Esophagus muscularis mucosa (tissue), 4 donors: ENCODE data around the gene NKX6-1. TPM values are rescaled to one million over a fixed set of nuclear protein-coding genes. Genes with fewer than 3 reads are reported as not detected.

Experiments used
- DNase-seq: peaks from one replicate; pipeline ENCODE4 v3.0.0-alpha.2; 2017; ENCODE audit errors: extremely low spot score
- H3K27ac ChIP-seq, 4 donors: fragments of 200-600 bp; sonication (generic); replicated peaks in 1 of 4; 1 replicate in 3 of 4; 2 replicates in 1 of 4; pipeline ENCODE4 v1.5.1; 2016 to 2019; ENCODE audit warnings: mild to moderate bottlenecking in 1 of 4
- H3K27me3 ChIP-seq, 4 donors: fragments of 200-600 bp; sonication (generic); one replicate each; pipeline versions ENCODE4 v1.5.1 to v1.6.0; 2016 to 2019
- H3K36me3 ChIP-seq, 4 donors: fragments of 200-600 bp; sonication (generic); one replicate each; pipeline ENCODE4 v1.5.1; 2016 to 2019
- H3K4me1 ChIP-seq, 4 donors: fragments of 200-600 bp; sonication (generic); one replicate each; pipeline ENCODE4 v1.5.1; 2016 to 2019
- H3K4me3 ChIP-seq, 4 donors: fragments of 200-600 bp; sonication (generic); 1 replicate in 2 of 4; 2 replicates in 2 of 4; pipeline ENCODE4 v1.5.1; 2016 to 2019; ENCODE audit warnings: mild to moderate bottlenecking in 4 of 4, moderate library complexity in 1 of 4
- H3K9me3 ChIP-seq, 4 donors: fragments of 200-600 bp; sonication (generic); 1 replicate in 3 of 4; 2 replicates in 1 of 4; pipeline ENCODE4 v1.5.1; 2016 to 2019
- CTCF ChIP-seq, 3 experiments: fragments of 200-600 bp in 2 of 3; fragments of 450-650 bp in 1 of 3; sonication (generic) in 2 of 3; IDR thresholded peaks; one replicate each; pipeline ENCODE4 v1.5.1; 2017 to 2019; ENCODE audit warnings: antibody characterized with exemption in 3 of 3, mild to moderate bottlenecking in 2 of 3, moderate library complexity in 1 of 3
- EP300 ChIP-seq: sonication (generic); formaldehyde crosslinking; IDR thresholded peaks from one replicate; pipeline ENCODE4 v1.6.1; 2017; ENCODE audit warnings: antibody characterized with exemption
- POLR2A ChIP-seq: fragments of 450-650 bp; IDR thresholded peaks from one replicate; pipeline ENCODE4 v1.6.1; 2017; ENCODE audit warnings: antibody characterized with exemption, moderate library complexity, mild to moderate bottlenecking, low read depth
- POLR2AphosphoS5 ChIP-seq, 2 donors: sonication (generic); formaldehyde crosslinking; IDR thresholded peaks; one replicate each; pipeline ENCODE4 v1.6.1; 2017; ENCODE audit warnings: antibody characterized with exemption in 2 of 2
- WGBS: methylation state at CpG from one replicate; pipeline ENCODE4 v1.1.5; 2018; 5-methylcytosine and 5-hydroxymethylcytosine counted together
- intact Hi-C: fragments of 100-400 bp; cut with DNase I; formaldehyde crosslinking; loops from one replicate; pipeline ENCODE4 v1.15.1; 2023
- small RNA-seq, 3 donors: library from RNA; depleted of rRNA; stranded (forward); fragments of <200 nt; gene quantifications; one replicate each; pipeline ENCODE3, GENCODE V24; 2016
- total RNA-seq, 4 donors: library from RNA; depleted of rRNA; stranded (reverse); fragments of >200 nt; gene quantifications; one replicate each; pipeline versions ENCODE4 v1.1.0 to v1.2.1, GENCODE V29; 2016

The NKX6-1 gene
- total RNA-seq, 4 donors from 2014 or later: 48.2 to 115 (median 75.4) TPM

- no peaks in the 10 kb centered on the region for H3K27me3 ChIP-seq
- H3K36me3 ChIP-seq: no peaks in the 10 kb centered on the region
- H3K4me3 ChIP-seq: no peak overlapping the region
- WGBS: 55% methylated on average over 5 of the region's 5 CpGs
- TF ChIP-seq POLR2AphosphoS5 (IDR thresholded peaks at IDR 0.05) (no peak), POLR2A (no peak), EP300 (no peak), CTCF (IDR thresholded peaks at IDR 0.05) (no peak)
- intact Hi-C loops: no loop called here
- no peak for DNase-seq
- no peaks in the 10 kb centered on the region for H3K9me3 ChIP-seq
- H3K27ac ChIP-seq: no peak overlapping the region
- H3K4me1 ChIP-seq: peaks cover 0 to 8% (median 8%) of the 10 kb centered on the region in 4 donors
Measured at GRCh38 chr4:84443523-84443922, 55.6 kb downstream of the NKX6-1 start.

GRCh38 chr4:84442778-84443177 is 56.3 kb downstream of the NKX6-1 start:
- intact Hi-C loops: no loop called here
- H3K4me1 ChIP-seq: peaks cover 0 to 8% (median 8%) of the 10 kb centered on the region in 4 donors
- H3K36me3 ChIP-seq: no peaks in the 10 kb centered on the region
- no peaks in the 10 kb centered on the region for H3K9me3 ChIP-seq
- H3K4me3 ChIP-seq: no peak overlapping the region
- TF ChIP-seq CTCF (IDR thresholded peaks at IDR 0.05) (no peak), EP300 (no peak), POLR2A (no peak), POLR2AphosphoS5 (IDR thresholded peaks at IDR 0.05) (no peak)
- H3K27ac ChIP-seq: no peak overlapping the region
- DNase-seq: no peak
- no peaks in the 10 kb centered on the region for H3K27me3 ChIP-seq
- WGBS: 83% methylated on average over 2 of the region's 2 CpGs

Small RNA genes lying within 50 kb of the gene (small RNA-seq; reads per million reads assigned to genes)
- 0 reads per million in 3 donors for gene RPL3P13

Other genes with a start within 250 kb of the NKX6-1 start
- 1 to 10 TPM in 2 of 4 donors, under 1 TPM in 2; 0.83 to 1.7 (median 1.3) TPM for gene CDS1, start 83.8 kb upstream of the NKX6-1 start, total RNA-seq